ENCODE measurements around the gene PRKAB2.
"Not testable (repeated sequence)": the region's sequence is repeated elsewhere in the genome, so short reads cannot be mapped to it uniquely, and the experiment has no call there.

The PRKAB2 gene

GRCh38 chr1:147111381-147112130 is 60.7 kb downstream of the PRKAB2 start:
- TF ChIP-seq CTCF (IDR thresholded peaks at IDR 0.05; ENCODE audit: poor library complexity, severe bottlenecking) = no peak
- no peak for DNase-seq (ENCODE audit: low spot score)
- no peaks in the 10 kb centered on the region for H3K27me3 ChIP-seq (ENCODE audit: insufficient read depth, poor library complexity, severe bottlenecking)
- no peaks in the 10 kb centered on the region for H3K9me3 ChIP-seq (ENCODE audit: severe bottlenecking)
- H3K4me1 ChIP-seq (ENCODE audit: insufficient read depth, poor library complexity, severe bottlenecking) = no peaks in the 10 kb centered on the region
- H3K36me3 ChIP-seq (ENCODE audit: low read depth) = no peaks in the 10 kb centered on the region
- no peak for ATAC-seq (ENCODE audit: low read depth)
- H3K27ac ChIP-seq (ENCODE audit: poor library complexity, severe bottlenecking) = no peak overlapping the region
- no peak overlapping the region for H3K4me3 ChIP-seq (ENCODE audit: severe bottlenecking)

DNA sequence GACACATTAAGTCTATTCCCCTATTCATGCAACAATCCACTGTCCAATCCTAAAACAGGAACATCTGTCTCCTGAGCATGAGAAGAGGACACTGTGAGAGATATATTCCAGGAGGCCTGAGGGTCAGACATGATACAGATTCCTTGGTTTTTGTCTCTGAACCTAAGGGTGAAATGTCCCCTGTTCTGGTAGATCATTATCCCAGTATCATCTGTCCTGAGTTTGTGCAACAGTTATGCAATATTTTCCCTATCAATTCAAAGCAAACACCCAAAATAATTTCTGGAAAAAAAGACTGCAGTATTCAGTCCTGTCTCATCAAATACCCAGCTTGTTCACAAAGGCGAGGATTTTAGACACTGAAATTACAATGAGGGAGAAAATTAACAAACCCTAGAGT is 61.4 kb downstream of the PRKAB2 start:
- no peaks in the 10 kb centered on the region for H3K9me3 ChIP-seq (ENCODE audit: severe bottlenecking)
- no peak for DNase-seq (ENCODE audit: low spot score)
- H3K4me1 ChIP-seq (ENCODE audit: insufficient read depth, poor library complexity, severe bottlenecking) = no peaks in the 10 kb centered on the region
- ATAC-seq (ENCODE audit: low read depth) = no peak
- H3K36me3 ChIP-seq (ENCODE audit: low read depth) = no peaks in the 10 kb centered on the region
- no peak overlapping the region for H3K27ac ChIP-seq (ENCODE audit: poor library complexity, severe bottlenecking)
- no peaks in the 10 kb centered on the region for H3K27me3 ChIP-seq (ENCODE audit: insufficient read depth, poor library complexity, severe bottlenecking)
- no peak for TF ChIP-seq CTCF (IDR thresholded peaks at IDR 0.05; ENCODE audit: poor library complexity, severe bottlenecking)
- no peak overlapping the region for H3K4me3 ChIP-seq (ENCODE audit: severe bottlenecking)

DNA sequence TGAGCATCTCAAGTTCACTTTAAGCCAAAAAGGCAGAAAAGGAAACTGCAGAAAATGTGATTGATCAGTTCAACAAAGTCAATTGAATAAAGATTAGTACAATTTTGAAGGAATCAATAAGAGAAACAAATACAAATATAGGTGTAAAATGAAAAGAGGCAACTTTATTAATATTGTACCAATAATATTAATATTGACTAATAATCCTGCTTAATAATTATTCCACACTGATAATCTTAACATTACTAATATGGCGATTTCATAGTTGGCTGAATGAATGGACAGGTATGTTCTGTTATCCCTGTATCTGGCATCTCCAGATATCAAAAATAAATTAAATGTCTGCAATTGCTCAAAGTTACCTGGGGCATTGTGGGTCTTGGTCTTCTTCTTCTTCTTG is 61.8 kb downstream of the PRKAB2 start:
- no peaks in the 10 kb centered on the region for H3K27me3 ChIP-seq (ENCODE audit: insufficient read depth, poor library complexity, severe bottlenecking)
- no peaks in the 10 kb centered on the region for H3K9me3 ChIP-seq (ENCODE audit: severe bottlenecking)
- H3K36me3 ChIP-seq (ENCODE audit: low read depth) = no peaks in the 10 kb centered on the region
- H3K4me3 ChIP-seq (ENCODE audit: severe bottlenecking) = no peak overlapping the region
- no peak overlapping the region for H3K27ac ChIP-seq (ENCODE audit: poor library complexity, severe bottlenecking)
- no peak for DNase-seq (ENCODE audit: low spot score)
- ATAC-seq (ENCODE audit: low read depth) = no peak
- no peak for TF ChIP-seq CTCF (IDR thresholded peaks at IDR 0.05; ENCODE audit: poor library complexity, severe bottlenecking)
- no peaks in the 10 kb centered on the region for H3K4me1 ChIP-seq (ENCODE audit: insufficient read depth, poor library complexity, severe bottlenecking)

DNA sequence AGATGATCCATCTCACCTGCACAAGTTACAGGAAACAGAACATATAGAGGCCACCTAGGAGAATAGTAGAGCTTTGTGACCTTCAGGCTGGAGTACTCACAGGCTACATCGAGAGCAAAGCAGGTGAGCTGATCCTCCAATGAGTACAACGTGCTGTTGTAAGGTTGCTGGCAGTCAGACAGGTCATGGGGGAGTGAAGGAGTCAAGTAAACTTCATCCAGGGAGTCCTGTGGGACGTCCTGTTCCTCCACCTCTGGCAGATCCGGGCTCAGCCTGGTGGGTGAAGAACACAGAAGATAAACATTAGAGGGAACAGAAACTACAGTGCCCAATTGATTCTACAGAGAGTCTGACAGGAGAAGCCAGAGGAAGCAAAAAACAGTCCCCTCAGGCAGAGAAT is 62.5 kb downstream of the PRKAB2 start:
- H3K9me3 ChIP-seq (ENCODE audit: severe bottlenecking) = no peaks in the 10 kb centered on the region
- H3K27me3 ChIP-seq (ENCODE audit: insufficient read depth, poor library complexity, severe bottlenecking) = no peaks in the 10 kb centered on the region
- H3K4me3 ChIP-seq (ENCODE audit: severe bottlenecking) = no peak overlapping the region
- no peak overlapping the region for H3K27ac ChIP-seq (ENCODE audit: poor library complexity, severe bottlenecking)
- no peak for TF ChIP-seq CTCF (IDR thresholded peaks at IDR 0.05; ENCODE audit: poor library complexity, severe bottlenecking)
- DNase-seq (ENCODE audit: low spot score) = no peak
- ATAC-seq (ENCODE audit: low read depth) = no peak
- no peaks in the 10 kb centered on the region for H3K36me3 ChIP-seq (ENCODE audit: low read depth)
- no peaks in the 10 kb centered on the region for H3K4me1 ChIP-seq (ENCODE audit: insufficient read depth, poor library complexity, severe bottlenecking)

DNA sequence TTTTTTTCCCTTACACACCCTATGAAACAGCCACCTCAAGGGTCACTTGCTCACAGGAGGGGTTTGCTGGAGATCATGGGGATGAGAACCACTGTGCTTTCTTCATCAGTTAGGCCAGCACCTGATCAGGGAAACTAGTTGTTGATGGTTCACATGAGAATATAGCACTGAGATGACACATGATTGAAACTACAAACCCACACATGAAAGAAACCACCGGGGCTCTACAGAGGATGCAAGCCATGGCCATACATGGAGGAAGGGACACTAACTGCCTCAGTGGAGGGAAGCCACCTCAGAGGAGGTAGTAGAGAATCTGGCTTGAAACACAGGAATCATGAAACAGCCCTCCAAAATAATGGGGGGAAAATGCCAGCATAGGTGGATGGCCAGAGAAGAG is 63.2 kb downstream of the PRKAB2 start:
- ATAC-seq (ENCODE audit: low read depth) (no peak), DNase-seq (ENCODE audit: low spot score) (no peak)
- Histone ChIP-seq H3K27me3 (ENCODE audit: insufficient read depth, poor library complexity, severe bottlenecking) (no peaks in the 10 kb centered on the region), H3K4me1 (ENCODE audit: insufficient read depth, poor library complexity, severe bottlenecking) (no peaks in the 10 kb centered on the region), H3K27ac (ENCODE audit: poor library complexity, severe bottlenecking) (no peak overlapping the region), H3K4me3 (ENCODE audit: severe bottlenecking) (no peak overlapping the region), H3K36me3 (ENCODE audit: low read depth) (no peaks in the 10 kb centered on the region), H3K9me3 (ENCODE audit: severe bottlenecking) (no peaks in the 10 kb centered on the region)
- TF ChIP-seq CTCF (IDR thresholded peaks at IDR 0.05; ENCODE audit: poor library complexity, severe bottlenecking) = no peak

GRCh38 chr1:147106407-147106881 is 65.8 kb downstream of the PRKAB2 start:
- not testable (repeated sequence) for H3K36me3 ChIP-seq (ENCODE audit: low read depth); DNase-seq (ENCODE audit: low spot score); H3K4me3 ChIP-seq (ENCODE audit: severe bottlenecking); ATAC-seq (ENCODE audit: low read depth); H3K4me1 ChIP-seq (ENCODE audit: insufficient read depth, poor library complexity, severe bottlenecking); H3K9me3 ChIP-seq (ENCODE audit: severe bottlenecking); H3K27ac ChIP-seq (ENCODE audit: poor library complexity, severe bottlenecking); H3K27me3 ChIP-seq (ENCODE audit: insufficient read depth, poor library complexity, severe bottlenecking)

All from RWPE2 (cell line).